Measurements from ENCODE around the gene SLC44A1.
"Not testable (repeated sequence)": the region's sequence is repeated elsewhere in the genome, so short reads cannot be mapped to it uniquely, and the experiment has no call there.

SLC44A1 gene

DNA sequence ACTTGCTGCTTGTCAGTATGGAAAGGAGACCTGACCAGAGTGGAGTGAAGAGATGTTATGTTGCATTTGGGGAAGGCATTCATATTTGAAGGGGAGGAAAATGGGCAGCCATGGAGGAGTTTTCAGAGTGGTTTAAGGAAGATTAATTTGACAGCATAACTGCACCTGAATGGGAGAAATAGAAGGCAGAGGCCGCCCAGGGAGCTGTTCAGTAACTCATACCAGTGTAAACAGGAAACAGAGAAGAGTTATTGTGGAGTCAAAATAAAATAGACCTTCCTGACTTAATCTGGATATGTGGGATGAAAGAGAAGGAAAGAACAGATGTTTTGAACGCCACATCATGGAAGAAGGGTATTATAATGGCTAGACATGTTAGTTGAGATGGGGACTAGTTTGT is 13.4 kb downstream of the SLC44A1 start:
- no peak for TF ChIP-seq ZFX (IDR thresholded peaks at IDR 0.05; ENCODE audit: borderline replicate concordance)
- TF ChIP-seq, protein P1, sequence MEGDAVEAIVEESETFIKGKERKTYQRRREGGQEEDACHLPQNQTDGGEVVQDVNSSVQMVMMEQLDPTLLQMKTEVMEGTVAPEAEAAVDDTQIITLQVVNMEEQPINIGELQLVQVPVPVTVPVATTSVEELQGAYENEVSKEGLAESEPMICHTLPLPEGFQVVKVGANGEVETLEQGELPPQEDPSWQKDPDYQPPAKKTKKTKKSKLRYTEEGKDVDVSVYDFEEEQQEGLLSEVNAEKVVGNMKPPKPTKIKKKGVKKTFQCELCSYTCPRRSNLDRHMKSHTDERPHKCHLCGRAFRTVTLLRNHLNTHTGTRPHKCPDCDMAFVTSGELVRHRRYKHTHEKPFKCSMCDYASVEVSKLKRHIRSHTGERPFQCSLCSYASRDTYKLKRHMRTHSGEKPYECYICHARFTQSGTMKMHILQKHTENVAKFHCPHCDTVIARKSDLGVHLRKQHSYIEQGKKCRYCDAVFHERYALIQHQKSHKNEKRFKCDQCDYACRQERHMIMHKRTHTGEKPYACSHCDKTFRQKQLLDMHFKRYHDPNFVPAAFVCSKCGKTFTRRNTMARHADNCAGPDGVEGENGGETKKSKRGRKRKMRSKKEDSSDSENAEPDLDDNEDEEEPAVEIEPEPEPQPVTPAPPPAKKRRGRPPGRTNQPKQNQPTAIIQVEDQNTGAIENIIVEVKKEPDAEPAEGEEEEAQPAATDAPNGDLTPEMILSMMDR (IDR thresholded peaks at IDR 0.05), result no peak

DNA sequence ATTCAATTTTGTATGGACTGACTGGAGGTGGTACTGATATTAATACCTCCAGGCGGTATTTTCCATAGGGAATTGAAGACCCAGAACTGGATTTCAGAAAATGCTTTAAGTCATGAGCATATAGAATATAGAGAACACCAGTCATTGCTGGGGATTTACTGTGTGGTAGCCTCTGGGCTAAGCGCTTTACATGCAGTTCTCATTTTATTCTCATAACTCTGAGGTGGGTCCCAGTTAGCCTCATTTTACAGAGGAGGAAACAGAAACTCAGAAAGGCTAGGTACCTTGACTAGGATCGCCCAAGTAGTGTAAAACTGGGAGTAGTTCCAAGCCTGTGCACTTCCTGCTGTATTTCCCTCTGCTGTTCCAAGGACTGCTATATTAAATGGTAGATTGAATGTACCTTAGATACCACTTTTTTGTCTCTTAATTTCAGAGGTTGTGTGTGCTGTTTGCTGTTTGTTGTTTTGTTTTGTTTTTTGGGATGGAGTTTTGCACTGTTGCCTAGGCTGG is 13.8 kb downstream of the SLC44A1 start:
- no peak for TF ChIP-seq ZFX (IDR thresholded peaks at IDR 0.05; ENCODE audit: borderline replicate concordance)
- TF ChIP-seq, protein P1 (IDR thresholded peaks at IDR 0.05), result no peak
- no peak overlapping the region for H3K27ac ChIP-seq

More for the DNA sequence above, 13.4 kb downstream of the SLC44A1 start:
- H3K27ac ChIP-seq, result no peak overlapping the region

DNA sequence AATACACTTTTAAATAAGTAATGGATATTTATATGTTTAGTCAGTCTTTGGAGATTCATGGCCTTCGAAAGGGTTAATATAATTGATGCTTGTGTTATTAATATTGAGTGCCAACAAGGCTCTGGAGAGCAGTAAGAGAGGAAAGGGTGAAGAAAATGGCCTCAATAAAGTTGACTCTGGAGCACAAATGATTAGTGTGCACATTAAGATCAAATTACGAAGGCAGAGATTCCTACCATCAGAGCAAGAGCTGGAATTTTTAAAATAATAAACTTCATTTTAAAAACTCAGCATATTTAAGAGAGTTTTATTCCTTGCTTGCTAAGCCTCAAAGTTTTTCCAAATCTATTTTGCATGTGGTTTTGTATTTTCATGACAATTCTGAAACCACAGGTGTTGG is 14.8 kb downstream of the SLC44A1 start:
- no peak for TF ChIP-seq ZFX (IDR thresholded peaks at IDR 0.05; ENCODE audit: borderline replicate concordance)
- TF ChIP-seq, protein P1 (IDR thresholded peaks at IDR 0.05), result no peak
- no peak overlapping the region for H3K27ac ChIP-seq

DNA sequence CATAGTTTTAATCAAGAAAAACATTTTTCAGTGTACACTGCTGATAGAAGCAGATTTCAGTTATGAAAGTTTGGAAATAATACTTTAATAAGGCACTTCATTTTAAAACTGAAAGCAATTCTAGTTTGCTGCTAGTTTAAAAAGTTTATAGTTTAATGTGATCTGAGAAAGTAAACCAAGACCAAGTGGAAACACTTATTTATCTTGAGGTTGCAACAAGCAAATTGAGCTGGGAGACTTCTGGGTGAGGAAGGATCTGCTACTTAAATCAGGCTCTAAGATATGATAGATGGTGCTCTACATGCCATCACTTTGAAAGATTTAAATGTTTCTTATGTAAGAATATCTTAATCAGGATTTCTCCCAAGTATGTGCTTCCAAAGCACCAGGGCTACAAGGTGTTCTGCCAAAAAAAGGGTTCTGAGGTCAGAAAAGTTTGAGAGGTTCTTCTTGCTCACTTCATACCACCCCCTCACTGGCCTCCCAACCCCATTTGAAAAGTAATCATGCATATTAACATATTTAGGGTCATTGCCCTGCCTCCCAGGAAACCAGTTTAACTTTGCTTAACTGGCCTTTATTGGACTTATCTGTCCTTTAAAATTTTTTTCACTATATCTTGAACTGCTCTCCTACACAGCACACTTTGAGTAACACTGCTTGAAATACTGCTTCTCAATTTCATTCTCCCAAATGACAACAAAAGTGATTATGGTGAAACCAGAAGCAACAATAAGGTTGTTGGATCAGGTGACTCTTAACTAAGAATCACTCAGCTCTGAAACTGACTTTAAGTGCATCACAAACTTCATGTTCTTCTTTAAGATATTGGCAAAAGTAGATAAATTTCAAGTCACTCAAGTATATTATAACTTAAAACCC is 15.5 kb downstream of the SLC44A1 start:
- no peak overlapping the region for H3K27ac ChIP-seq
- no peak for TF ChIP-seq ZFX (IDR thresholded peaks at IDR 0.05; ENCODE audit: borderline replicate concordance)
- TF ChIP-seq, protein P1 (IDR thresholded peaks at IDR 0.05), result no peak

DNA sequence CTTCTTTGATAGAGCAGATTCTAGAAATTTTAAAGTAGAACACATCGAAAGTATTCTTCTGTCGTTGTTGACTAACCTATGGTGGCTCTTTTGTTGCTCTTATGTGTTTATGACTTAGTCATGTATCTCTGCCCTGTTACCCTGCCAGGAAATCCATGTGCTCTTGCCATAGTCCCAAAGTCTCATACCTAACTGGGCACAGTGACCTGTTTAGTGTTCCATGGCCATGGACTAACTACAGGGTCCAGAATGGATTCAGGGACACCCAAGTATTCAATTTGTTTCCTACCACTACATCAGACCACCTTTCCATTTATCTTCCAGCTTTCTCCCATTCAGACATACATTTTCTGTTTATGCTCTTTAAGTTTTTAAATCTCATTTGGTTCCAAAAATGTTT is 18.0 kb downstream of the SLC44A1 start:
- H3K27ac ChIP-seq, result no peak overlapping the region
- TF ChIP-seq, protein P1 (IDR thresholded peaks at IDR 0.05), result no peak
- no peak for TF ChIP-seq ZFX (IDR thresholded peaks at IDR 0.05; ENCODE audit: borderline replicate concordance)

DNA sequence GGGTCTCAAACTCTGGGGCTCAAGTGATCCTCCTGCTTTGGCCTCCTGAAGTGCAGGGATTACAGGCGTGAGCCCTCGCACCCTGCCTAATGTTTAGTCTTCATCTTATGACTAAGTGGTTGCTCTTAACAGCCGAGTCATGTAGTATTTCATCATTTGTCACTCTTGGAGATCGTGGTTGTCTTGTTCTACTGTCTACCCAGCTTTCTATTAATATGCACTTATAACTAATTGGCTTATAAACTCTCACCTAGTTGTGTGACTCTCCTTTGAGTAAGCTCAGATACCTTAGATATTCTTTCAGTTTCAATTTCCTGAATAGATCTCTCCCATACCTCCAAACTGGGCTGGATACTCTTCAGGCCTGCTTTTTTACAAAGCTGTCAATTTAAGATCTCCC is 19.9 kb downstream of the SLC44A1 start:
- no peak overlapping the region for H3K27ac ChIP-seq
- no peak for TF ChIP-seq ZFX (IDR thresholded peaks at IDR 0.05; ENCODE audit: borderline replicate concordance)
- TF ChIP-seq, protein P1 (IDR thresholded peaks at IDR 0.05), result no peak

DNA sequence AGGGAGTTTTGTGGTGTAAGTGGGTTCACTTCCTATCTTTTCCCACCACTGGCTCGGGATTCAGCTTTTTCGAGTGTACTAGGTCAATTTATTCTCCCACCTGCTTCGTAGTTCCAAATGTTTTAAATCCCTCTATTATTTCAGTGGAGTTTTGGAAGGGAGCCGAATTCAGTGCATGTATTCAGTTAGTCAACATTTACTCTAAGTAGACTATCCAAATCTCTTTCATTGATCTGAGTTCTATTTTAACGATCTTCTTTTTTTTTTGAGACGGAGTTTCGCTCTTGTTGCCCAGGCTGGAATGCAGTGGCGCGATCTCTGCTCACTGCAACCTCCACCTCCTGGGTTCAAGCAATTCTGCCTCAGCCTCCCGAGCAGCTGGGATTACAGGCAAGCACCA is 23.8 kb downstream of the SLC44A1 start:
- H3K27ac ChIP-seq, result not testable (repeated sequence)
